PC-3 (cell line): ENCODE data around the gene FARP1. TPM values are rescaled to one million over a fixed set of nuclear protein-coding genes. Genes with fewer than 3 reads are reported as not detected.

ENCODE experiments used
- ATAC-seq: fragments of 200-7000 bp; cut with Tn5 transposase; 2 replicates; pipeline ENCODE4 v1.9.1; 2020; ENCODE audit warnings: mild to moderate bottlenecking, moderate library complexity
- BruUV-seq: library from RNA; stranded (reverse); fragments of 400-500 nt; replicated peaks from 2 replicates; lab custom pipeline; 2021; lab: Mats Ljungman, UMichigan
- CTCF ChIA-PET: fragments of 300-600 bp; sonication (Branson Sonifier 250); formaldehyde crosslinking; loops from one replicate; lab custom pipeline; 2022; ENCODE audit warnings: antibody characterized with exemption; lab: Charles Lee
- POLR2A ChIA-PET: fragments of 300-600 bp; sonication (Branson Sonifier 250); formaldehyde crosslinking; loops from one replicate; lab custom pipeline; 2022; ENCODE audit warnings: antibody characterized with exemption; ENCODE audit not compliant: unreplicated experiment; lab: Charles Lee
- DNase-seq: peaks from one replicate; pipeline ENCODE4 v3.0.0-alpha.2; 2015
- H2AFZ ChIP-seq: fragments of 300-600 bp; sonication (generic); 2 replicates; pipeline ENCODE4 v1.6.0; 2016; ENCODE audit warnings: antibody characterized with exemption, low read length
- H3F3A ChIP-seq: fragments of 300-600 bp; sonication (generic); one replicate; pipeline ENCODE4 v1.6.0; 2017; ENCODE audit warnings: antibody characterized with exemption, low read length, control low read depth, mild to moderate bottlenecking; ENCODE audit not compliant: unreplicated experiment
- H3K27ac ChIP-seq: fragments of 300-600 bp; sonication (generic); 2 replicates; pipeline ENCODE4 v1.5.1; 2016; ENCODE audit warnings: mild to moderate bottlenecking, low read length
- H3K27me3 ChIP-seq: fragments of 300-600 bp; sonication (generic); 2 replicates; pipeline ENCODE4 v1.6.1; 2016; ENCODE audit warnings: low read length, mixed read lengths
- H3K36me3 ChIP-seq: fragments of 300-600 bp; sonication (generic); 2 replicates; pipeline ENCODE4 v1.6.1; 2016; ENCODE audit warnings: low read depth, mixed run types, low read length, mixed read lengths
- H3K4me1 ChIP-seq: fragments of 300-600 bp; sonication (generic); 2 replicates; pipeline ENCODE4 v1.5.1; 2016; ENCODE audit warnings: low read length; ENCODE audit not compliant: insufficient read depth
- H3K4me2 ChIP-seq: fragments of 300-600 bp; sonication (generic); 2 replicates; pipeline ENCODE4 v1.6.0; 2016; ENCODE audit warnings: low read length
- H3K4me3 ChIP-seq: fragments of 300-600 bp; sonication (generic); 2 replicates; pipeline ENCODE4 v1.5.1; 2016; ENCODE audit warnings: mild to moderate bottlenecking, low read length, mixed read lengths
- H3K79me2 ChIP-seq: fragments of 300-600 bp; sonication (generic); 2 replicates; pipeline ENCODE4 v1.6.1; 2017; ENCODE audit warnings: low read length, mixed read lengths
- H3K9ac ChIP-seq: fragments of 300-600 bp; sonication (generic); 2 replicates; pipeline ENCODE4 v1.6.0; 2016; ENCODE audit warnings: mild to moderate bottlenecking, low read length
- H3K9me2 ChIP-seq: fragments of 300-600 bp; sonication (generic); replicated peaks from 2 replicates; pipeline ENCODE4 v1.6.1; 2016; ENCODE audit warnings: mixed run types, low read length, mixed read lengths
- H3K9me3 ChIP-seq: fragments of 300-600 bp; sonication (generic); 2 replicates; pipeline ENCODE4 v1.6.1; 2016; ENCODE audit warnings: low read length, mixed read lengths
- H4K20me1 ChIP-seq: fragments of 300-600 bp; sonication (generic); 2 replicates; pipeline ENCODE4 v1.6.1; 2016; ENCODE audit warnings: low read length, mixed read lengths
- EZH2 ChIP-seq: fragments of 300-600 bp; sonication (generic); IDR thresholded peaks from one replicate; pipeline ENCODE4 v1.6.1; 2017; ENCODE audit warnings: antibody characterized with exemption, mild to moderate bottlenecking, low read length; ENCODE audit not compliant: unreplicated experiment
- EZH2phosphoT487 ChIP-seq: fragments of 300-600 bp; sonication (generic); IDR thresholded peaks from 2 replicates; pipeline ENCODE4 v1.6.1; 2018; ENCODE audit warnings: mild to moderate bottlenecking, antibody characterized with exemption, low read length, borderline replicate concordance
- intact Hi-C: fragments of 100-400 bp; cut with micrococcal nuclease; formaldehyde crosslinking; loops from 2 replicates; pipeline ENCODE4 v1.9.0; 2023
- total RNA-seq: library from RNA; depleted of rRNA; stranded (reverse); fragments of >200 nt; gene quantifications from 2 replicates; pipeline ENCODE4 v1.2.3, GENCODE V29; 2014
- TF ChIP-seq, protein P1 (sequence below): fragments of 300-600 bp; sonication (generic); conservative IDR thresholded peaks from 2 replicates; pipeline ENCODE4 v1.5.1; 2017; ENCODE audit warnings: antibody characterized with exemption, low read depth, mild to moderate bottlenecking, low read length

The FARP1 gene
- total RNA-seq, 1 experiment from 2014 or later: 18.2 TPM

DNA sequence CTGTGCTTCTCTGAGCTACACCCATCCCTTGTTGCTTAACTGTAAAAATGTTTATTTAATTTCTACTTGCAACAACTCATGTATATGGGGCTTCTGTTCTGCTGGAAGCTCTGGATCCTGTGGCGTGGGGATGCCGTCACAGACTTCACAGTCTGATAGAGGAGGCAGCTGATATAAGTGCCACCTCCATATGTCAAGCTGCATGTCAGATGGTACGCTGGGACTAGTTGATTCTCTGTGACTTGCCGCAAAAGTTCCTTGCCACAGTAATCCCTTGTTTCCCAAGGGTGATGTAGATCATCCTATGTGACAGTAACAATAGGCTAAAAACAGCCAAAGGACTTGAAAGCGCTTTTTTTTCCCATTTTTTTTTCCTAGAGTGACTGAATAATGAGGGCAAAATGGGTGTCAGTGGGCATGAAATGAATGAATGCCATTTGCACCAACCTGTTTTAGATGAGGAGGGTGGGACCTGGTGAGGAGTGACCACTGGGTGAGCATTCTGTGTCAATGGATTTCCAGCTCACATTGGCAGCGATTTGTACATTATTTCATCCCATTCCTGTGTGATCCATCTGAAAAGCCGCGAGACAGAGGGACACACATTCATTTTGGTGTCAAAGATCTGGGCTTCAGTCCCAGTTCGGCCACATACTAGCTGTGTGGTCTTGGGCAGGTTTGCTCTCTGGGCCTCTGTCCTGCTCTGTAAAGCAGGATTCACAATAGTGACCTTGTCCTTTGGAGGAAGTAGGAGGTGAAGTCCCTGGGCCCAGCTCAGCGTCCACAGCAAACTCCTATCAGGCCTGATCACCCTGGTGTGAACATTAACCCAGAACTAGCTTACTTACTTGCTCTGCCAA lies 123.0 kb downstream of the FARP1 start:
- Histone ChIP-seq H3K4me3 (no peak overlapping the region), H4K20me1 (no peaks in the 10 kb centered on the region), H2AFZ (no peak overlapping the region), H3K4me2 (no peak overlapping the region), H3K27me3 (no peaks in the 10 kb centered on the region), H3K9me3 (no peaks in the 10 kb centered on the region), H3K79me2 (no peaks in the 10 kb centered on the region), H3K4me1 (no peaks in the 10 kb centered on the region), H3F3A (no peaks in the 10 kb centered on the region), H3K9ac (no peak overlapping the region), H3K27ac (no peak overlapping the region), H3K9me2 (no peaks in the 10 kb centered on the region), H3K36me3 (no peaks in the 10 kb centered on the region)
- no TSS peak for BruUV-seq
- intact Hi-C loops: no loop called here
- ATAC-seq (no peak), DNase-seq (no peak)
- no peak for TF ChIP-seq EZH2phosphoT487
- TF ChIP-seq, protein P1, sequence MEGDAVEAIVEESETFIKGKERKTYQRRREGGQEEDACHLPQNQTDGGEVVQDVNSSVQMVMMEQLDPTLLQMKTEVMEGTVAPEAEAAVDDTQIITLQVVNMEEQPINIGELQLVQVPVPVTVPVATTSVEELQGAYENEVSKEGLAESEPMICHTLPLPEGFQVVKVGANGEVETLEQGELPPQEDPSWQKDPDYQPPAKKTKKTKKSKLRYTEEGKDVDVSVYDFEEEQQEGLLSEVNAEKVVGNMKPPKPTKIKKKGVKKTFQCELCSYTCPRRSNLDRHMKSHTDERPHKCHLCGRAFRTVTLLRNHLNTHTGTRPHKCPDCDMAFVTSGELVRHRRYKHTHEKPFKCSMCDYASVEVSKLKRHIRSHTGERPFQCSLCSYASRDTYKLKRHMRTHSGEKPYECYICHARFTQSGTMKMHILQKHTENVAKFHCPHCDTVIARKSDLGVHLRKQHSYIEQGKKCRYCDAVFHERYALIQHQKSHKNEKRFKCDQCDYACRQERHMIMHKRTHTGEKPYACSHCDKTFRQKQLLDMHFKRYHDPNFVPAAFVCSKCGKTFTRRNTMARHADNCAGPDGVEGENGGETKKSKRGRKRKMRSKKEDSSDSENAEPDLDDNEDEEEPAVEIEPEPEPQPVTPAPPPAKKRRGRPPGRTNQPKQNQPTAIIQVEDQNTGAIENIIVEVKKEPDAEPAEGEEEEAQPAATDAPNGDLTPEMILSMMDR: no peak
- TF ChIP-seq EZH2: no peak
- ChIA-PET CTCF (no interaction called here), POLR2A (no interaction called here)

- no peak; the same call in 1 of the 2 replicates for ATAC-seq
- TF ChIP-seq EZH2phosphoT487 (no peak), EZH2 (no peak)
- TF ChIP-seq, protein P1: no peak
- Histone ChIP-seq H3K9ac (no peak overlapping the region), H3K4me2 (no peak overlapping the region), H3K79me2 (no peaks in the 10 kb centered on the region), H4K20me1 (no peaks in the 10 kb centered on the region), H3F3A (no peaks in the 10 kb centered on the region), H3K36me3 (no peaks in the 10 kb centered on the region), H3K9me3 (no peaks in the 10 kb centered on the region), H3K27ac (no peak overlapping the region), H3K4me3 (no peak overlapping the region), H3K27me3 (no peaks in the 10 kb centered on the region), H3K9me2 (no peaks in the 10 kb centered on the region), H2AFZ (no peak overlapping the region), H3K4me1 (no peaks in the 10 kb centered on the region)
- intact Hi-C loops: no loop called here
- no TSS peak for BruUV-seq
- ChIA-PET CTCF (no interaction called here), POLR2A (no interaction called here)
- no peak for DNase-seq
Measured at GRCh38 chr13:98267080-98267912, 124.4 kb downstream of the FARP1 start.
